Esophagus muscularis mucosa (tissue), 2 donors: ENCODE data around the gene KHDRBS2.

ENCODE experiments used
- EP300 ChIP-seq: sonication (generic); formaldehyde crosslinking; IDR thresholded peaks from one replicate; pipeline ENCODE4 v1.6.1; 2017; ENCODE audit warnings: antibody characterized with exemption
- POLR2A ChIP-seq: fragments of 450-650 bp; IDR thresholded peaks from one replicate; pipeline ENCODE4 v1.6.1; 2017; ENCODE audit warnings: antibody characterized with exemption, moderate library complexity, mild to moderate bottlenecking, low read depth

GRCh38 chr6:61977099-61977498, 308.9 kb downstream of the KHDRBS2 start:
- TF ChIP-seq EP300: no peak
- no peak for TF ChIP-seq POLR2A
